ENCODE measurements around the gene IL1RAP.

The IL1RAP gene

DNA sequence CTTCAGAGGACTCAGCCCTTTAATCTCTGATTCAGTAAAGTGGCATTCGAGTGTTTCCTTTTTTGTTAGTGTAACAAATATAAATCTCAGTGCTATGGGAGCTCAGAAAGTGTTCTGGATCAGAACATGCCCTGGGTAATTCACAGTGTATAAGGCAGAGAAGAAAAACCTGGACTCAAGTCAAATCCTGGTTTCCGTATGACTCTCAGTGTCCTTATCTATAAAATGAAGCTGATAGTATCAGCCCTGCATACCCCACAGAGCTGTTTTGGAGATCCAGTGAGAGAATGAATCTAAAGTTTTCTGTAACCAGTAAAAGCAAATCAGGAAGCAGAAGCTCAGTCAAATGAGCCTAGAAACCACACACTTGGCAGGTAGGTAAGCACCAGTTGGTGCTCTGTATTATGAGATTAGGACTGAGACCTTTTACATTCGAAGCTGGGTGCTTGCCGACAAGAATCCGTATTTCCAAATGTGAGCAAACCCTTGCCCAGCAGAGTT, 67.2 kb downstream of the IL1RAP start:
- no peak for DNase-seq

DNA sequence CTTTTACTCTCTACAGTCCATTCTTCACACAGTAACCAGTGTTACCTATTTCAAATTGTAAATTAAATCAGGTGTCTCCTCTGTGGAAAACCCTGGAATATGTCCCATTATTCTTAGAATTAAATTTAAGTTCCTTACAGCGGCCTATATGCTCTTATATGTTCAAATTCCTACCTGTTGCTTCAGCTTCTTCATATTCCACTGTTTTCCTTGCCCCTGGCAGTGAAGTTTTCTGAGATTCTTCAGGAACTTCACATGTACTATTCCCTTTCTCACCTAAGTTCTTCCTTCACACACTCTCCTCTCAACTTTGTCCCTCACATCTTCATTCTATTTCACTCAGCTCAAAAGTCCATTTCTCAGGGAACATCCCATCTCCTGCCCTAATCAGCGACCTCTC, 68.8 kb downstream of the IL1RAP start:
- no peak for DNase-seq

DNA sequence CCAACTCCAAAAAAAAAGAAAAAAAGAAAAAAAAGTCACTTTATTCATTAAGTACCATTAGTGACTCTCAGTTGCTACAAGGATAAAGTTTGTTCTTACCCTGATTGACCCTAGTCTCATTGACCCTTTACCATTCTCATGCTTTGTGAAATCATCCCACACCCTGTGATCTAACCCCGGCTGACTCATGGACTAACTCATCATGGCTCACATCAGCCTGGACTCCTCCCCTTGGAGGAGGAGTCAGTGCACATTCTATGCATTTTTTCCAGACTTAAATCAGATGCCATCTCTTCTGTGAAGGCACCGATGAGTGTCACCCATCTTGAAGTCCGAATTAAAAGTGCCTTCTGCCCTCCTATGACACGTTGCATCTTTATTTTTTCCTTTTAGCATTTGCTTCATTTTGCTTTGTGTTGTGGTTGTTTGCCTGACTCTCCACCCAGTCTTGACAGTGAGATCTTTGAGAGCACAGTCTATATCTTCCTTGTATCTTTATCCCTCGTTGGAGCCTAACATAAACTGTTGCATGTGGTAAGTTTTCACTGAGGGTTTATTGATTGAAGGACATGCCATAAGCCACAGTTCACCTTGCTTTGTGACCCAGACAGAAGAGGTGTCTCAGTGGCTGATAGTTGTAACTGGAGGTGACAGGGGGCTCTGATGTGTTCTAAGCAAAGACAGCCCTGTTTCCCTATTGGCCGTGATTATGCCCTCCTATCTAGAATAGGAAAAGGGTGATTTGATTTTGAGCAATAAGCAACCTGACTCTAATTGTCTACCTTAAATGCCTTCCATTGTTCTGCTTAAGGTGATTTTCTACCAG, 72.1 kb downstream of the IL1RAP start:
- no peak for DNase-seq

DNA sequence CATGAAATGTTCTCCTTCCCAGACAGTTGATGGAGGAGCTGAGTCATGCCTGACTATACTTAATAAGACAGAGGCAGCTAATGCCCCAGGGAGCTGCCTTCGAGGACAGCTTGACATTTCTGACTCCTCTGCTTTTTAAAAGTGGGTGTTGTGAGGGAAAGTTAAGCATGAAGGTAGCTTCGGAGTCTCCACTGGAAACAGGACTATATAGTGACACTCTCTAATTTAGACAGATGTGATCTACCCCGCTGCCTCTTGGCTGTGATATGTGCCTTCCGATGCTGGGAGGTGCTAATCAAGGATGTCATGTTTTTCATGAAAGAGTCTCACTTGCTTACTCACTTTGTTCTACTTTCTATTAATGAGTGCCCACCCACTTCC, 72.7 kb downstream of the IL1RAP start:
- DNase-seq: no peak

- DNase-seq: no peak
Measured at GRCh38 chr3:190588570-190588969, 74.7 kb downstream of the IL1RAP start.

DNA sequence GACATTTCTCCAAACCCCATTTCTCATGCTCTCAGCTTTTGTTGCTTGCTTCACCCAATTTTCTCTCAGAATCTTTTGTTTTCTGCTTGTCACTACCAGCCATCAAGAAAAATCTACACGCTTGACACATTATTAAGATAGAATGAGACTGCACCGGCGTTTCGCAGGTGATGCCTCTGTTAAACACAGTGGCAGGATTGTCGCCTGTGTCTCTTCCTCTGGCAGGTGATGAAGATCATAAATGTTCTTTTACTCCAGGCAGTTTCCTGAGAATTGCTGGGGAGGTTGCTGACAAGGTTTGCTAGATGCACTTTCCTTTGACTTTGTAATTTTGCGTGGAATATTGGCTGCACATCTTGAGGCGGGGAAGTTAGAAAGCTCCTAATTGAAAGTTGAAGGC, 75.4 kb downstream of the IL1RAP start:
- no peak for DNase-seq

DNA sequence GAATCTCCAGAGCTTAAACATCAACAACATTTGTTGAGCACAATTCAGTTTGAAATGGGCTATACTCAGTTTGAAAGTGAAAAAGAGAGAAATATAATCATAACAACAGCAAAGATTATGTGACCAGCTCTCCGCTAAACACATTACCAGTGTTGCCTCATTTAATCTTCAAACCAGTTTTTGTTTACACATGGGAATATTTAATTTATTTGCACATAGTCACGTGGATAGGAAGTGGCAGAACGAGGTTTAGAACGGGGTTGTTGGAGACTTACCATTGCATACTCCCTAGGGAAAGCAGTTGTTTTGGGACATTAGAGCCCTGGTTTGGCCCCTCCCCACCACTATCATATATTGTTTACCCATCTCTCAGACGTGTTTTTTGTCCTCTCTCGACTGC, 77.2 kb downstream of the IL1RAP start:
- no peak for DNase-seq

GRCh38 chr3:190593075-190593474, 79.2 kb downstream of the IL1RAP start:
- no peak for DNase-seq

DNA sequence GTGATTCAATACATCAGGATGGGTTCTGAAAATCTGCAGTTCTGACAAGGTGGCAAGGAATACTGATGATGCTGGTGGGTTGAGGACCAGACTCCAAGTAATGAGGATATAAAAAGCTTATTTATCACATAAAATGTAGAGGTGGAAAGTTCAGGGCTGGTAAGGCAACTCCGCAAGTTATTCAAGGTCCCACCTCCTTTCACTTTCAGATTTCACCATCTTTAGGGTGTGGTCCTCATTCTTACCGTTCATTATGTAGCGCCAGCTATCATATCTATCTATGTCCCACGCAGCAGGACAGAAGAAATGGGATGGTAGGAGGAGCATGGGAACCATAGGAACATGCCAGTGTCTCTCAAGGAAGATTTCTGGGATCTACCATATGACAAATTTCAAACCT, 80.3 kb downstream of the IL1RAP start:
- no peak for DNase-seq

- DNase-seq: no peak
Measured at GRCh38 chr3:190595179-190595795, 81.4 kb downstream of the IL1RAP start.

DNA sequence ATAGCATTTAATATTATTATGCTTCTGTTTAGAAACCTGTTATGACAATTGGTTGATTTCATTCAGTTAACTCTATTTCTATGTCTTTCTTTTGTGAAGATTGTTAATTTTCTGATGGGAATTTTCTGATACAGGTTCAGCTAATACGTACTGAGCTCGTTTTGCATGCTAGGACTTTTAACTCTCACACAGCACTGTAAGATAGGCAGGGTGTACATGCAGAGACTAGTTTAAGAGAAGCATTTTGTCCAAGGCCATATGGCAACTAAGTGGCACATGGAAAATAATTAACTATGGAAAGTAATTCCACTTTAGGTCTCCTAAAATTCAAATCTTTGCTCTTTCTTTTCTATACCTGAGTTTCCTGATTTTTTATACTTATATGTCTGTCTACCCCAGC, 81.9 kb downstream of the IL1RAP start:
- DNase-seq: no peak

DNA sequence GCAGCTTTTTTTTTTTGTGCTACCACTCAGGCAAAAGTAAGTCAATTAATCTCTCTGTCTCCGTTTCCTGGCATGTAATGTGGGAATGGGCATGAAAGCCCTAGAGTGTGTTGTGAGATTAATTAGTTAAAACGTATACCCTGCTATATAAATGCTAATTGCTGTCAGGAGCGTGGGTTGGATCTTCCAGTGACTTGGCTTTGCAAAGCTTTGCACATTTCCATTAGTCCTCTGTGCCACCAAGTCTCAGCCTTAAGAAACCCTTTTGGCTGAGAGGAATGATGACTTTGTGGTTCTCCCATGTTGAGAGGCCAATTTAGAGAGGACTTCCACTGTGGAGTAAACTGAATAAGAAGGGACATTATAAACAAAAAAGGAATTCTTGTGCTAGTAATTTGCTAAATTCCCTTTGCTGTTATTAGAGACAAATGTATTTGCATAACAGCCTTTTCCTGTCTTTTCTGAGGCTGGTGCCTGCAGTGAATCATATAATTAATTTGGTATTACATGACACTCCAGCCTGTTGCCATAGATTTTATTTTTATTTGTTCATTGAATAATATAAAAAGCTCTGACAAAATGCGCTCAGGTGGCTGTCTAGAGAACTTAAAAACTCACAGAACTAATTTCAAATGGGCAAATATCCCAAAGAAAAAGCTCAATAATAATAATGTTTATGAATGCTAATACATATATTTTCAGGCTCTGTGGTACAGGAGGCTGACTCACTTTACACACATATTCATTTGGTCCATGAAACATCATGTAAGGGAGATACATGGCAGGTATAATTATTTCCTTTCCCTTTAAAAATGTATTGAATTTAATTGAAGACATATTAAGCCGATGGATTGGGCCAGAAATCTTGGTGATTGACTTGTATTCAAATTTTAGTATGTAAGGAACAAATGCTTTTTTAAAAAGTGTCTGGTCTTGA, 82.7 kb downstream of the IL1RAP start:
- DNase-seq: no peak

DNA sequence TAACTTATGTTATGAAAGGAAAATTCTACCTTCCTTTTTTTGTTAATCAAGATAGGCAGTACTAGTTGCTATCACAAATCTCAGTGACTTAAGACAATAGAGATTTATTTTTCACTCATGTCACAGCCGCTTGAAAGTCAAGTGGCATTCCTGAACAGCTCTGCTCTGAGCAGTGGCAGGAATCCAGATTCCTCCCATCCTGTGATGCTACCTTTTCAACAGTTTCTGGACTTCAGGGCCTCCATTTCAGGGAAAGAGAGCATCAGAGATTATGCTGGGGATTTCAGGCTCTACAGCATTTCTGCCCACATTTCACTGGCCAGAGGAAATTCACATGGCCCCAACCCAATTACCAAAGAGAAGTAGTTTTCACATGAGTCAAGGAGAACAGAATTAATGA, 83.4 kb downstream of the IL1RAP start:
- no peak for DNase-seq

GRCh38 chr3:190601622-190602021, 87.7 kb downstream of the IL1RAP start:
- no peak for DNase-seq

DNA sequence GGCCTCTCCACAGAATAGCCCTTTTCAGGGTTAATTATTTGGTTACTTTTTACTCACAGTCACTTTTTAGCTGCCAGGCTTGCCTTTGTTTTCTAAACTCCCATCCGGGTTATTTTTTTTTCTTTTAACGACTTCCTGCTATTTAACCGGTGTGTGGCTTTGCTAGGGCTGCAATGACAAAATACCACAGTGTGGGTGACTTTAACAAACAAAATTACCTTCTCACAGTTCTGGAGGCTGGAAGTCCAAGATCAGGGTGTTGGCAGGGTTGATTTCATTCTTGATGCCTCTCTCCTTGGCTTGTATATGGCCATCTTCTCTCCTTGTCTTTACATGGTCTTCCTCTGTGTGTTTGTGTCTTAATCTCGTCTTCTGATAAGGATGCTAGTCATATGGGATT, 91.5 kb downstream of the IL1RAP start:
- DNase-seq: no peak

DNA sequence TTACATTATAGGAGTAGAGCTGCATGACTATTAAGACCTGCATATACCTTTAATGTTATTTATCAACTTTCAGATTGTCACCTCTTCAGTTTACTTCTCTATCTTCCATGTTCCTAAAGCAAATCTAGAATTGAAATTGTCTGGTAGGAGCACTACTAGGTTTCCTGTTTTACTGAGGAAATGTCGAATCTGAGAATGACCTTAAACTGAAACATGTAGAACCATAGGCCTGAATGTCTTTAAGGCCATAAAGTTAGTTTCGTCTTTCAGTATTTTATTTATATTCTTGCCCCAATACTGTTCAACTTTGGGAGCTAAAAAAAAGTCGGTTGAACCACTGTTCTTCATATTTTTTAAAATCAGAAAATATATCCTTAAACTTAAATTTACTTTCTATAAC, 92.7 kb downstream of the IL1RAP start:
- DNase-seq: no peak

- no peak for DNase-seq
Measured at GRCh38 chr3:190607021-190607420, 93.1 kb downstream of the IL1RAP start.

DNA sequence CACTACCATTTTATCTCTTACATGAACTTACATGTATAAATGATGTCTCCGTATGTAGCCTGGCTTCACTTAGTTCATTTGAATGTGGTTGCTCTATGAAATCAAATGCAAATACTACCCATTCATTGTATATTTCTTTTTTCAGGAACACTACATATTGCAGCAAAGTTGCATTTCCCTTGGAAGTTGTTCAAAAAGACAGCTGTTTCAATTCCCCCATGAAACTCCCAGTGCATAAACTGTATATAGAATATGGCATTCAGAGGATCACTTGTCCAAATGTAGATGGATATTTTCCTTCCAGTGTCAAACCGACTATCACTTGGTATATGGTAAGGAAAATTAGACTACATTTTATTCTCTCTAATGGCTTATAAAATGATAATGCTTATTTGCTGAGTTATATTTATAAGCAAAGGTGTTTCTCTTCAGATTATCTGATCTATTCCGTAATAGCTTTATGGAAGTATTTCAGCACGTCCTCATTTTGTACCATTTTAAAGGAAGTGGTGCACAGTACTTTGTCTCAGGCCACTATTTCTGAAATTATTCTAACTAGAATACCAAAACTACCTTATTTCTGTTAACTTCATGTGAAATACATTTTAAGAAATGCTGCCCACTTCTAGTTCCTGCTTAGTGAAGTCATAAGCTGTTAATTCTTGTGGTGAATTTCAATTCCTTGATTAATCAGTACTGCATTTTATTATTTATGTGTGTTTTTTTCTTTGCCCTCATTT, 95.1 kb downstream of the IL1RAP start:
- no peak for DNase-seq

- no peak for DNase-seq
Measured at GRCh38 chr3:190614226-190615059, 100.6 kb downstream of the IL1RAP start.

DNA sequence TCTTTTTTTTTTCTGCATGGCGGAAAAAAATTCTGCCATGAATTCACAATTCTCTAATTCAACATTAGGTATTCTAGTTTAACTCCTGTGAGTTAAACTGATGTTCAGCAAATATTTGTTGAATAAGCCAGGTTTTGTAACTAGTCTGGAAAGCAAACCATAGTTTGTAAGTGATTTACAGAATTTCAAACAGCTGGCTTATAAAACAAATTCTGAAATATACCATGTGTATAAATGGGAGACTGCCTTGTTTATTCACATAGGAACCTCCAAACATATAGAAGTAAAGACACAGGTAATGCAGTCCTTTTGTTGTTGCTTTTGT, 101.1 kb downstream of the IL1RAP start:
- no peak for DNase-seq

GRCh38 chr3:190615607-190616006, 101.7 kb downstream of the IL1RAP start:
- no peak for DNase-seq

DNA sequence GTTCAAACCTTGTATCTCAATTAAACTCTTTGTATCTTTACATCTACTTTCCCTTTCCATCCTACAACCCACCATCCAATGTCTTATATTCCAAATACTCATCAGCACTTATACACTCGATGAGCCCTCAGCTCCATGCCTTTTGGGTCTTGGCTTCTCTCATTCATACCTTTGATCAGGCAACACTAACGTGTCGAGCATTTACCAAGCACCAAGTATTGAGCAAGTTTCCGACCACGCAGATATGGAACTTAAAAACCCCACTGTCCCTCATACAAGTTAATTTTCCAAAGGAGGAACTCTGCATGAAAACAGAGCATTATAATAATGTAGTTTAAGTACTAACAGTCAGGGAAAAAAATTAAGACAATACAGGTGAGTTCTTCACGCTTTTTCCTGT, 102.8 kb downstream of the IL1RAP start:
- DNase-seq: no peak
